Thyroid gland (tissue), 4 donors: Measurements from ENCODE around the gene ARL16.

Experiments
- CTCF ChIP-seq, 6 experiments: fragments of 200-600 bp in 3 of 6; fragments of 450-650 bp in 3 of 6; sonication (generic) in 3 of 6; IDR thresholded peaks; one replicate each; pipeline ENCODE4 v1.5.1; 2016 to 2019; ENCODE audit warnings: antibody characterized with exemption in 6 of 6, mild to moderate bottlenecking in 2 of 6, inconsistent platforms in 1 of 6, moderate library complexity in 1 of 6
- POLR2A ChIP-seq, 2 donors: fragments of 450-650 bp; IDR thresholded peaks; one replicate each; pipeline ENCODE4 v1.6.1; 2017; ENCODE audit warnings: antibody characterized with exemption in 2 of 2, mild to moderate bottlenecking in 2 of 2, moderate library complexity in 1 of 2

- TF ChIP-seq CTCF (IDR thresholded peaks at IDR 0.05) (no peak), POLR2A (IDR thresholded peaks at IDR 0.05) (no peak)
Observed at GRCh38 chr17:81646869-81647600, 36.6 kb downstream of the ARL16 start.
